Tibial nerve (tissue), 4 donors: ENCODE measurements around the gene ZFP14. TPM values are rescaled to one million over a fixed set of nuclear protein-coding genes. Genes with fewer than 3 reads are reported as not detected.

Source experiments
- DNase-seq, 2 donors: peaks; one replicate each; pipeline ENCODE4 v3.0.0-alpha.2; 2019; ENCODE audit warnings: low spot score in 2 of 2
- H3K27ac ChIP-seq, 4 donors: fragments of 200-600 bp; sonication (generic) in 3 of 4; one replicate each; pipeline ENCODE4 v1.5.1; 2017 to 2019; ENCODE audit warnings: mild to moderate bottlenecking in 1 of 4
- H3K27me3 ChIP-seq, 2 donors: fragments of 200-600 bp; sonication (generic) in 1 of 2; one replicate each; pipeline versions ENCODE4 v1.5.1 to v1.6.0; 2017 to 2019
- H3K36me3 ChIP-seq, 3 donors: fragments of 200-600 bp; sonication (generic); one replicate each; pipeline ENCODE4 v1.5.1; 2018 to 2019
- H3K4me1 ChIP-seq, 4 donors: fragments of 200-600 bp; sonication (generic) in 3 of 4; one replicate each; pipeline ENCODE4 v1.5.1; 2017 to 2019
- H3K4me3 ChIP-seq, 4 donors: fragments of 200-600 bp; sonication (generic) in 3 of 4; one replicate each; pipeline ENCODE4 v1.5.1; 2017 to 2019; ENCODE audit warnings: mild to moderate bottlenecking in 1 of 4, moderate library complexity in 1 of 4
- H3K9me3 ChIP-seq, 4 donors: fragments of 200-600 bp; sonication (generic) in 3 of 4; one replicate each; pipeline ENCODE4 v1.5.1; 2017 to 2019
- CTCF ChIP-seq, 5 experiments: fragments of 200-600 bp in 3 of 5; fragments of 450-650 bp in 2 of 5; sonication (generic) in 3 of 5; IDR thresholded peaks; one replicate each; pipeline ENCODE4 v1.5.1; 2016 to 2019; ENCODE audit warnings: antibody characterized with exemption in 5 of 5, mild to moderate bottlenecking in 3 of 5, moderate library complexity in 2 of 5
- EP300 ChIP-seq, 2 donors: sonication (generic); formaldehyde crosslinking; IDR thresholded peaks; one replicate each; pipeline ENCODE4 v1.6.1; 2017; ENCODE audit warnings: antibody characterized with exemption in 2 of 2, mild to moderate bottlenecking in 1 of 2
- POLR2A ChIP-seq, 2 donors: fragments of 450-650 bp; IDR thresholded peaks; one replicate each; pipeline ENCODE4 v1.6.1; 2017; ENCODE audit warnings: antibody characterized with exemption in 2 of 2, mild to moderate bottlenecking in 2 of 2, moderate library complexity in 2 of 2
- WGBS, 2 donors: methylation state at CpG; one replicate each; pipeline ENCODE4 v1.1.5; 2018; 5-methylcytosine and 5-hydroxymethylcytosine counted together
- total RNA-seq, 4 donors: library from RNA; depleted of rRNA; stranded (reverse); fragments of >200 nt; gene quantifications; one replicate each; pipeline ENCODE4 v1.1.0, GENCODE V29; 2016

Gene ZFP14
- total RNA-seq = 10 to 100 TPM in 2 of 4 donors, 1 to 10 TPM in 2; 5.7 to 15.3 (median 9.3) TPM

GRCh38 chr19:36378625-36379509 lies at the start of gene ZFP14:
ZFP14 (minus strand) TSS chr19:36379201; CDS start chr19:36367892, 11,309 bp downstream.
- no peaks in the 10 kb centered on the region for H3K27me3 ChIP-seq
- H3K9me3 ChIP-seq = peaks cover 0 to 24% (median 0%) of the 10 kb centered on the region in 4 donors
- peaks cover 0 to 11% (median 0%) of the 10 kb centered on the region in 3 donors for H3K36me3 ChIP-seq
- TF ChIP-seq EP300 (IDR thresholded peaks at IDR 0.05) = peak; percentile 31 to 88
- TF ChIP-seq CTCF (IDR thresholded peaks at IDR 0.05) = peak in 3 of 5 experiments; percentile 5 to 36 (median 13)
- peak in 1 of 2 donors; percentile 70 for TF ChIP-seq POLR2A (IDR thresholded peaks at IDR 0.05)
- peak; percentile 64 to 83 for DNase-seq
- 6% methylated on average over 36 to 69 of the region's 69 CpGs for WGBS, 2 donors
- H3K27ac ChIP-seq = peak within 1 kb of the TSS; percentile 76 to 87 (median 78)
- peak within 1 kb of the TSS; percentile 61 to 80 (median 73) for H3K4me3 ChIP-seq
- peaks cover 0 to 21% (median 9%) of the 10 kb centered on the region in 4 donors for H3K4me1 ChIP-seq

- peaks cover 0 to 24% of the 10 kb centered on the region in 2 donors for H3K27me3 ChIP-seq
- no peak for TF ChIP-seq POLR2A (IDR thresholded peaks at IDR 0.05)
- no peak for TF ChIP-seq CTCF (IDR thresholded peaks at IDR 0.05)
- no peak for TF ChIP-seq EP300 (IDR thresholded peaks at IDR 0.05)
Observed at GRCh38 chr19:36423925-36424324, 44.9 kb upstream of the ZFP14 start.

GRCh38 chr19:36421749-36422481 lies 42.9 kb upstream of the ZFP14 start:
- peak overlapping the region in 3 of 4 donors; percentile 22 to 53 (median 22) for H3K4me3 ChIP-seq
- H3K4me1 ChIP-seq = peaks cover 0 to 21% (median 8%) of the 10 kb centered on the region in 4 donors
- peaks cover 0 to 36% (median 0%) of the 10 kb centered on the region in 4 donors for H3K9me3 ChIP-seq
- no peak overlapping the region for H3K27ac ChIP-seq
- TF ChIP-seq POLR2A (IDR thresholded peaks at IDR 0.05) = no peak
- TF ChIP-seq EP300 (IDR thresholded peaks at IDR 0.05) = no peak
- TF ChIP-seq CTCF (IDR thresholded peaks at IDR 0.05) = no peak
- 23 to 42% methylated on average over 18 to 32 of the region's 33 CpGs for WGBS, 2 donors
- peaks cover 0 to 24% of the 10 kb centered on the region in 2 donors for H3K27me3 ChIP-seq
- DNase-seq = no peak
- H3K36me3 ChIP-seq = peaks cover 0 to 4% (median 0%) of the 10 kb centered on the region in 3 donors

More at GRCh38 chr19:36423925-36424324, 44.9 kb upstream of the ZFP14 start:
- 77 to 91% methylated on average over 4 of the region's 4 CpGs for WGBS, 2 donors
- DNase-seq = no peak
- Histone ChIP-seq H3K4me1 (peaks cover 0 to 9% (median 0%) of the 10 kb centered on the region in 4 donors), H3K36me3 (peaks cover 0 to 4% (median 0%) of the 10 kb centered on the region in 3 donors), H3K27ac (no peak overlapping the region), H3K4me3 (no peak overlapping the region), H3K9me3 (peaks cover 0 to 47% (median 0%) of the 10 kb centered on the region in 4 donors)

GRCh38 chr19:36420961-36421748 lies 42.2 kb upstream of the ZFP14 start:
- TF ChIP-seq EP300 (IDR thresholded peaks at IDR 0.05) (no peak), CTCF (IDR thresholded peaks at IDR 0.05) (no peak), POLR2A (IDR thresholded peaks at IDR 0.05) (no peak)
- no peak overlapping the region for H3K27ac ChIP-seq
- no peak for DNase-seq

More at GRCh38 chr19:36420961-36421748, 42.2 kb upstream of the ZFP14 start:
- Histone ChIP-seq H3K27me3 (peaks cover 0 to 24% of the 10 kb centered on the region in 2 donors), H3K36me3 (peaks cover 0 to 4% (median 0%) of the 10 kb centered on the region in 3 donors), H3K4me1 (peaks cover 0 to 21% (median 8%) of the 10 kb centered on the region in 4 donors), H3K9me3 (peaks cover 0 to 29% (median 0%) of the 10 kb centered on the region in 4 donors), H3K4me3 (peak overlapping the region in 3 of 4 donors; percentile 22 to 53 (median 22))
- 7 to 13% methylated on average over 26 to 54 of the region's 61 CpGs for WGBS, 2 donors
